Gastrocnemius medialis (tissue), 4 donors: Measurements from ENCODE around the gene ZNF576. TPM values are rescaled to one million over a fixed set of nuclear protein-coding genes. Genes with fewer than 3 reads are reported as not detected.
"Not testable (repeated sequence)": the region's sequence is repeated elsewhere in the genome, so short reads cannot be mapped to it uniquely, and the experiment has no call there.

ENCODE experiments used
- ATAC-seq, 2 donors: fragments of 150-250 bp; one replicate each; pipeline ENCODE4 v1.9.1; 2016
- DNase-seq, 2 donors: peaks; one replicate each; pipeline ENCODE4 v3.0.0-alpha.2; 2019
- H3K27ac ChIP-seq, 4 donors: fragments of 200-600 bp; sonication (generic); 1 replicate in 1 of 4; 2 replicates in 3 of 4; pipeline ENCODE4 v1.5.1; 2016 to 2018; ENCODE audit warnings: mild to moderate bottlenecking in 2 of 4, moderate library complexity in 1 of 4
- H3K27me3 ChIP-seq, 3 donors: fragments of 200-600 bp; sonication (generic) in 2 of 3; 1 replicate in 1 of 3; 2 replicates in 2 of 3; pipeline versions ENCODE4 v1.5.1 to v1.6.0; 2016 to 2019; ENCODE audit warnings: mild to moderate bottlenecking in 1 of 3, moderate library complexity in 1 of 3
- H3K36me3 ChIP-seq, 2 donors: fragments of 200-600 bp; sonication (generic) in 1 of 2; one replicate each; pipeline ENCODE4 v1.5.1; 2017 to 2018
- H3K4me1 ChIP-seq, 2 donors: fragments of 200-600 bp; sonication (generic) in 1 of 2; one replicate each; pipeline ENCODE4 v1.5.1; 2016 to 2017; ENCODE audit warnings: mild to moderate bottlenecking in 2 of 2
- H3K4me3 ChIP-seq, 4 donors: fragments of 200-600 bp; sonication (generic) in 3 of 4; 1 replicate in 1 of 4; 2 replicates in 3 of 4; pipeline ENCODE4 v1.5.1; 2016 to 2019; ENCODE audit warnings: mild to moderate bottlenecking in 2 of 4
- H3K9me3 ChIP-seq, 3 donors: fragments of 200-600 bp; sonication (generic) in 2 of 3; 1 replicate in 1 of 3; 2 replicates in 2 of 3; pipeline ENCODE4 v1.5.1; 2016 to 2019
- CTCF ChIP-seq, 5 experiments: fragments of 450-650 bp in 3 of 5; fragments of 200-600 bp in 2 of 5; sonication (generic) in 2 of 5; IDR thresholded peaks in 4 of 5; conservative IDR thresholded peaks in 1 of 5; 1 replicate in 4 of 5; 2 replicates in 1 of 5; pipeline ENCODE4 v1.5.1; 2016 to 2019; ENCODE audit warnings: antibody characterized with exemption in 5 of 5, mild to moderate bottlenecking in 3 of 5, moderate library complexity in 3 of 5
- POLR2A ChIP-seq, 2 donors: fragments of 450-650 bp; IDR thresholded peaks; one replicate each; pipeline ENCODE4 v1.6.1; 2017; ENCODE audit warnings: antibody characterized with exemption in 2 of 2, mild to moderate bottlenecking in 2 of 2, moderate library complexity in 2 of 2
- in situ Hi-C, 4 donors: fragments of 200-750 bp; cut with MboI; loops; one replicate each; pipeline versions ENCODE4 v1.15.0 to v1.8.0; 2017; ENCODE audit warnings: low sequenced_read_pairs in 4 of 4
- intact Hi-C: fragments of 100-400 bp; cut with DNase I; formaldehyde crosslinking; loops from one replicate; pipeline ENCODE4 v1.15.1; 2023; ENCODE audit warnings: low total_unique reads
- total RNA-seq, 4 donors: library from RNA; depleted of rRNA; stranded (reverse); fragments of >200 nt; gene quantifications; one replicate each; pipeline versions ENCODE4 v1.1.0 to v1.2.3, GENCODE V29; 2016

Gene ZNF576
- total RNA-seq, 4 donors from 2014 or later: 6.9 to 19.8 (median 11.6) TPM

- H3K27me3 ChIP-seq: no peaks in the 10 kb centered on the region
- in situ Hi-C loops (no loop called here), intact Hi-C loops (loop anchor here (2.0 kb wide), 1 partner anchor 55 kb away; no protein-coding TSS in a partner anchor)
- DNase-seq (no peak), ATAC-seq (no peak)
- H3K36me3 ChIP-seq: peaks cover 0 to 54% of the 10 kb centered on the region in 2 donors
- peak overlapping the region in 2 of 4 donors; percentile 62 to 75 for H3K4me3 ChIP-seq
- H3K27ac ChIP-seq: peak overlapping the region in 2 of 4 donors; percentile 96
- H3K9me3 ChIP-seq: no peaks in the 10 kb centered on the region
- TF ChIP-seq CTCF (IDR thresholded peaks at IDR 0.05 in 4 of 5, conservative IDR thresholded peaks at IDR 0.05 in 1 of 5) (no peak), POLR2A (IDR thresholded peaks at IDR 0.05) (no peak)
- H3K4me1 ChIP-seq: peaks cover 27 to 34% of the 10 kb centered on the region in 2 donors
These were observed 1.5 kb downstream of the ZNF576 start for GRCh38 chr19:43597876-43598275.

GRCh38 chr19:43598445-43599240, 2.2 kb downstream of the ZNF576 start:
- Histone ChIP-seq H3K4me3 (no peak overlapping the region), H3K27ac (no peak overlapping the region), H3K36me3 (peaks cover 0 to 46% of the 10 kb centered on the region in 2 donors), H3K4me1 (peaks cover 27 to 32% of the 10 kb centered on the region in 2 donors), H3K9me3 (no peaks in the 10 kb centered on the region), H3K27me3 (no peaks in the 10 kb centered on the region)
- in situ Hi-C loops: no loop called here
- ATAC-seq (no peak), DNase-seq (no peak)
- TF ChIP-seq POLR2A (IDR thresholded peaks at IDR 0.05) (no peak), CTCF (IDR thresholded peaks at IDR 0.05 in 4 of 5, conservative IDR thresholded peaks at IDR 0.05 in 1 of 5) (no peak)
- intact Hi-C loops: no loop called here

GRCh38 chr19:43599635-43600295, 3.4 kb downstream of the ZNF576 start:
- Histone ChIP-seq H3K4me1 (peaks cover 18 to 21% of the 10 kb centered on the region in 2 donors), H3K27me3 (no peaks in the 10 kb centered on the region), H3K36me3 (peaks cover 0 to 39% of the 10 kb centered on the region in 2 donors), H3K27ac (no peak overlapping the region), H3K4me3 (no peak overlapping the region), H3K9me3 (no peaks in the 10 kb centered on the region)
- TF ChIP-seq CTCF (IDR thresholded peaks at IDR 0.05 in 4 of 5, conservative IDR thresholded peaks at IDR 0.05 in 1 of 5) (no peak), POLR2A (IDR thresholded peaks at IDR 0.05) (no peak)
- in situ Hi-C loops: no loop called here
- intact Hi-C loops: no loop called here
- ATAC-seq (no peak), DNase-seq (no peak)

DNA sequence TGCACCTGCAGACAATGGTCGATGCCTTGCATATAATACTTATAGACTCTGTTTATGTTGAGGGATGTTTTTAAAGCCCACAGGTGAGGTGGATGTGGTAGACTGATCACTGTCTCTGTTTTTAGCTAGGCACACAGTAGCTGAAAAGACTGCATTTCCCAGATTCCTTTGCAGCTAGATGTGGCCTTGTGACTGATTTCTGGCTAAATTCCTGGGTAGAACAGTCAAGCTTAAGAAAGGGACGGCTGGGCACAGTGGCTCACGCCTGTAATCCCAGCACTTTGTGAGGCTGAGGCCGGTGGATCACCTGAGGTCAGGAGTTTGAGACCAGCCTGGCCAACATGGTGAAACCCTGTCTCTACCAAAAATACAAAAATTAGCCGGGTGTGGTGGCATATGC, 3.9 kb downstream of the ZNF576 start:
- ATAC-seq, H3K4me3 ChIP-seq, intact Hi-C loops, H3K27ac ChIP-seq, H3K9me3 ChIP-seq, DNase-seq, H3K27me3 ChIP-seq, in situ Hi-C loops: not testable (repeated sequence)
- H3K36me3 ChIP-seq: peaks cover 0 to 39% of the 10 kb centered on the region in 2 donors
- H3K4me1 ChIP-seq: peaks cover 15% of the 10 kb centered on the region in 2 donors

- in situ Hi-C loops: no loop called here
- peaks cover 0 to 14% of the 10 kb centered on the region in 2 donors for H3K36me3 ChIP-seq
These were observed 9.6 kb downstream of the ZNF576 start for GRCh38 chr19:43605875-43606568.

More at GRCh38 chr19:43605875-43606568, 9.6 kb downstream of the ZNF576 start:
- Histone ChIP-seq H3K27me3 (no peaks in the 10 kb centered on the region), H3K4me1 (no peaks in the 10 kb centered on the region), H3K4me3 (no peak overlapping the region), H3K9me3 (no peaks in the 10 kb centered on the region), H3K27ac (no peak overlapping the region)
- TF ChIP-seq POLR2A (IDR thresholded peaks at IDR 0.05): no peak
- no peak for TF ChIP-seq CTCF (IDR thresholded peaks at IDR 0.05 in 4 of 5, conservative IDR thresholded peaks at IDR 0.05 in 1 of 5)
- intact Hi-C loops: no loop called here
- DNase-seq: no peak
- ATAC-seq: no peak
